ENCODE measurements around the gene INTS11. TPM values are rescaled to one million over a fixed set of nuclear protein-coding genes. Genes with fewer than 3 reads are reported as not detected.
"Not testable (repeated sequence)": the region's sequence is repeated elsewhere in the genome, so short reads cannot be mapped to it uniquely, and the experiment has no call there.

The INTS11 gene
- polyA plus RNA-seq, 10 donors = 60.2 to 107 (median 73.9) TPM

GRCh38 chr1:1331068-1331965 lies 6.9 kb upstream of the INTS11 start, which contains the start of gene TAS1R3:
TAS1R3 (plus strand) TSS chr1:1331280; CDS start chr1:1331346, 66 bp downstream.
- DNase-seq = no peak

- DNase-seq = no peak
These were observed 6.1 kb upstream of the INTS11 start for GRCh38 chr1:1330366-1331067.

- DNase-seq = no peak
These were observed 5.1 kb upstream of the INTS11 start for GRCh38 chr1:1329304-1330210.

- no peak for DNase-seq
These were observed 3.8 kb upstream of the INTS11 start for GRCh38 chr1:1328254-1328653.

GRCh38 chr1:1327291-1327690 lies 2.8 kb upstream of the INTS11 start:
- DNase-seq = no peak

GRCh38 chr1:1326075-1326605 lies 1.7 kb upstream of the INTS11 start:
- DNase-seq = no peak

GRCh38 chr1:1325288-1326074 lies 1.0 kb upstream of the INTS11 start:
- DNase-seq = no peak

GRCh38 chr1:1324084-1324523 lies 356 bp downstream of the INTS11 start:
- DNase-seq = no peak

GRCh38 chr1:1322952-1323351 lies 1.5 kb downstream of the INTS11 start:
- DNase-seq = no peak

GRCh38 chr1:1322418-1322817 lies 2.0 kb downstream of the INTS11 start:
- DNase-seq = no peak

- no peak for DNase-seq
These were observed 3.0 kb downstream of the INTS11 start for GRCh38 chr1:1321477-1321876.

- no peak for DNase-seq
These were observed 3.6 kb downstream of the INTS11 start for GRCh38 chr1:1320666-1321448.

- DNase-seq = no peak
These were observed 4.9 kb downstream of the INTS11 start for GRCh38 chr1:1319646-1319941.

GRCh38 chr1:1318777-1319645 lies 5.4 kb downstream of the INTS11 start:
- DNase-seq = no peak

GRCh38 chr1:1318131-1318652 lies 6.3 kb downstream of the INTS11 start:
- peak; percentile 65 to 75 (median 70) for DNase-seq

- DNase-seq = no peak
These were observed 7.0 kb downstream of the INTS11 start for GRCh38 chr1:1317420-1317819.

GRCh38 chr1:1316199-1316598 lies 8.3 kb downstream of the INTS11 start:
- not testable (repeated sequence) for DNase-seq

- DNase-seq = no peak
These were observed 9.0 kb downstream of the INTS11 start for GRCh38 chr1:1315435-1315954.
